ENCODE data around the gene SCD. TPM values are rescaled to one million over a fixed set of nuclear protein-coding genes. Genes with fewer than 3 reads are reported as not detected.

The SCD gene
- total and polyA plus RNA-seq, 9 of the 15 experiments (the other 6 are each of a cell fraction or from before 2014, with no cell fraction given), result 114 to 486 (median 188) TPM

GRCh38 chr10:100373298-100374199 lies 26.5 kb downstream of the SCD start (continued):
- TF ChIP-seq ZNF586 (CRISPR knock-in tag; conservative IDR thresholded peaks at IDR 0.05) (no peak), ETS2 (tag; IDR thresholded peaks at IDR 0.05; ENCODE audit: borderline replicate concordance, poor library complexity, severe bottlenecking) (no peak), ETV1 (tag; conservative IDR thresholded peaks at IDR 0.05; ENCODE audit: low read depth) (0 out of 2 replicates have a peak, but pooled peaks have one; percentile 11), ZFX (CRISPR knock-in tag; IDR thresholded peaks at IDR 0.05) (peak; percentile 90), ZNF282 (CRISPR knock-in tag; IDR thresholded peaks at IDR 0.05) (no peak), MCM5 (IDR thresholded peaks at IDR 0.05; ENCODE audit: low read depth) (no peak), ZNF583 (CRISPR knock-in tag; IDR thresholded peaks at IDR 0.05) (no peak), ESRRA (IDR thresholded peaks at IDR 0.05; ENCODE audit: borderline replicate concordance, low read depth) (no peak), PCBP1 (IDR thresholded peaks at IDR 0.05; ENCODE audit: low read depth, low read length, poor library complexity, severe bottlenecking) (no peak), ZNF507 (tag; conservative IDR thresholded peaks at IDR 0.05) (no peak)
- TF ChIP-seq, protein P1, sequence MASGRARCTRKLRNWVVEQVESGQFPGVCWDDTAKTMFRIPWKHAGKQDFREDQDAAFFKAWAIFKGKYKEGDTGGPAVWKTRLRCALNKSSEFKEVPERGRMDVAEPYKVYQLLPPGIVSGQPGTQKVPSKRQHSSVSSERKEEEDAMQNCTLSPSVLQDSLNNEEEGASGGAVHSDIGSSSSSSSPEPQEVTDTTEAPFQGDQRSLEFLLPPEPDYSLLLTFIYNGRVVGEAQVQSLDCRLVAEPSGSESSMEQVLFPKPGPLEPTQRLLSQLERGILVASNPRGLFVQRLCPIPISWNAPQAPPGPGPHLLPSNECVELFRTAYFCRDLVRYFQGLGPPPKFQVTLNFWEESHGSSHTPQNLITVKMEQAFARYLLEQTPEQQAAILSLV (tag; IDR thresholded peaks at IDR 0.05), result peak; percentile 79
- TF ChIP-seq, protein P2, sequence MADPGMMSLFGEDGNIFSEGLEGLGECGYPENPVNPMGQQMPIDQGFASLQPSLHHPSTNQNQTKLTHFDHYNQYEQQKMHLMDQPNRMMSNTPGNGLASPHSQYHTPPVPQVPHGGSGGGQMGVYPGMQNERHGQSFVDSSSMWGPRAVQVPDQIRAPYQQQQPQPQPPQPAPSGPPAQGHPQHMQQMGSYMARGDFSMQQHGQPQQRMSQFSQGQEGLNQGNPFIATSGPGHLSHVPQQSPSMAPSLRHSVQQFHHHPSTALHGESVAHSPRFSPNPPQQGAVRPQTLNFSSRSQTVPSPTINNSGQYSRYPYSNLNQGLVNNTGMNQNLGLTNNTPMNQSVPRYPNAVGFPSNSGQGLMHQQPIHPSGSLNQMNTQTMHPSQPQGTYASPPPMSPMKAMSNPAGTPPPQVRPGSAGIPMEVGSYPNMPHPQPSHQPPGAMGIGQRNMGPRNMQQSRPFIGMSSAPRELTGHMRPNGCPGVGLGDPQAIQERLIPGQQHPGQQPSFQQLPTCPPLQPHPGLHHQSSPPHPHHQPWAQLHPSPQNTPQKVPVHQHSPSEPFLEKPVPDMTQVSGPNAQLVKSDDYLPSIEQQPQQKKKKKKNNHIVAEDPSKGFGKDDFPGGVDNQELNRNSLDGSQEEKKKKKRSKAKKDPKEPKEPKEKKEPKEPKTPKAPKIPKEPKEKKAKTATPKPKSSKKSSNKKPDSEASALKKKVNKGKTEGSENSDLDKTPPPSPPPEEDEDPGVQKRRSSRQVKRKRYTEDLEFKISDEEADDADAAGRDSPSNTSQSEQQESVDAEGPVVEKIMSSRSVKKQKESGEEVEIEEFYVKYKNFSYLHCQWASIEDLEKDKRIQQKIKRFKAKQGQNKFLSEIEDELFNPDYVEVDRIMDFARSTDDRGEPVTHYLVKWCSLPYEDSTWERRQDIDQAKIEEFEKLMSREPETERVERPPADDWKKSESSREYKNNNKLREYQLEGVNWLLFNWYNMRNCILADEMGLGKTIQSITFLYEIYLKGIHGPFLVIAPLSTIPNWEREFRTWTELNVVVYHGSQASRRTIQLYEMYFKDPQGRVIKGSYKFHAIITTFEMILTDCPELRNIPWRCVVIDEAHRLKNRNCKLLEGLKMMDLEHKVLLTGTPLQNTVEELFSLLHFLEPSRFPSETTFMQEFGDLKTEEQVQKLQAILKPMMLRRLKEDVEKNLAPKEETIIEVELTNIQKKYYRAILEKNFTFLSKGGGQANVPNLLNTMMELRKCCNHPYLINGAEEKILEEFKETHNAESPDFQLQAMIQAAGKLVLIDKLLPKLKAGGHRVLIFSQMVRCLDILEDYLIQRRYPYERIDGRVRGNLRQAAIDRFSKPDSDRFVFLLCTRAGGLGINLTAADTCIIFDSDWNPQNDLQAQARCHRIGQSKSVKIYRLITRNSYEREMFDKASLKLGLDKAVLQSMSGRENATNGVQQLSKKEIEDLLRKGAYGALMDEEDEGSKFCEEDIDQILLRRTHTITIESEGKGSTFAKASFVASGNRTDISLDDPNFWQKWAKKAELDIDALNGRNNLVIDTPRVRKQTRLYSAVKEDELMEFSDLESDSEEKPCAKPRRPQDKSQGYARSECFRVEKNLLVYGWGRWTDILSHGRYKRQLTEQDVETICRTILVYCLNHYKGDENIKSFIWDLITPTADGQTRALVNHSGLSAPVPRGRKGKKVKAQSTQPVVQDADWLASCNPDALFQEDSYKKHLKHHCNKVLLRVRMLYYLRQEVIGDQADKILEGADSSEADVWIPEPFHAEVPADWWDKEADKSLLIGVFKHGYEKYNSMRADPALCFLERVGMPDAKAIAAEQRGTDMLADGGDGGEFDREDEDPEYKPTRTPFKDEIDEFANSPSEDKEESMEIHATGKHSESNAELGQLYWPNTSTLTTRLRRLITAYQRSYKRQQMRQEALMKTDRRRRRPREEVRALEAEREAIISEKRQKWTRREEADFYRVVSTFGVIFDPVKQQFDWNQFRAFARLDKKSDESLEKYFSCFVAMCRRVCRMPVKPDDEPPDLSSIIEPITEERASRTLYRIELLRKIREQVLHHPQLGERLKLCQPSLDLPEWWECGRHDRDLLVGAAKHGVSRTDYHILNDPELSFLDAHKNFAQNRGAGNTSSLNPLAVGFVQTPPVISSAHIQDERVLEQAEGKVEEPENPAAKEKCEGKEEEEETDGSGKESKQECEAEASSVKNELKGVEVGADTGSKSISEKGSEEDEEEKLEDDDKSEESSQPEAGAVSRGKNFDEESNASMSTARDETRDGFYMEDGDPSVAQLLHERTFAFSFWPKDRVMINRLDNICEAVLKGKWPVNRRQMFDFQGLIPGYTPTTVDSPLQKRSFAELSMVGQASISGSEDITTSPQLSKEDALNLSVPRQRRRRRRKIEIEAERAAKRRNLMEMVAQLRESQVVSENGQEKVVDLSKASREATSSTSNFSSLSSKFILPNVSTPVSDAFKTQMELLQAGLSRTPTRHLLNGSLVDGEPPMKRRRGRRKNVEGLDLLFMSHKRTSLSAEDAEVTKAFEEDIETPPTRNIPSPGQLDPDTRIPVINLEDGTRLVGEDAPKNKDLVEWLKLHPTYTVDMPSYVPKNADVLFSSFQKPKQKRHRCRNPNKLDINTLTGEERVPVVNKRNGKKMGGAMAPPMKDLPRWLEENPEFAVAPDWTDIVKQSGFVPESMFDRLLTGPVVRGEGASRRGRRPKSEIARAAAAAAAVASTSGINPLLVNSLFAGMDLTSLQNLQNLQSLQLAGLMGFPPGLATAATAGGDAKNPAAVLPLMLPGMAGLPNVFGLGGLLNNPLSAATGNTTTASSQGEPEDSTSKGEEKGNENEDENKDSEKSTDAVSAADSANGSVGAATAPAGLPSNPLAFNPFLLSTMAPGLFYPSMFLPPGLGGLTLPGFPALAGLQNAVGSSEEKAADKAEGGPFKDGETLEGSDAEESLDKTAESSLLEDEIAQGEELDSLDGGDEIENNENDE (IDR thresholded peaks at IDR 0.05; ENCODE audit: low read depth, low read length), result no peak
